Bronchial epithelial cell (primary cell): ENCODE measurements around the gene JOSD2. TPM values are rescaled to one million over a fixed set of nuclear protein-coding genes. Genes with fewer than 3 reads are reported as not detected.

Experiments used
- DNase-seq: peaks from one replicate; pipeline ENCODE4 v3.0.0-alpha.2; 2010; ENCODE audit warnings: low read depth
- FAIRE-seq: peaks from 2 replicates; lab custom pipeline; 2011; peaks lifted over from hg19 to GRCh38; lab: Jason Lieb, UNC
- H3K27me3 ChIP-seq: 2 replicates; pipeline ENCODE4 v1.5.1; 2011; ENCODE audit warnings: low read length; ENCODE audit not compliant: control insufficient read depth, insufficient read depth
- H3K36me3 ChIP-seq: 2 replicates; pipeline ENCODE4 v1.5.1; 2011; ENCODE audit warnings: low read length; ENCODE audit not compliant: control insufficient read depth, insufficient read depth
- H3K4me3 ChIP-seq: 2 replicates; pipeline ENCODE4 v1.5.1; 2011; ENCODE audit warnings: mild to moderate bottlenecking, low read depth, low read length, control low read depth
- total RNA-seq: library from RNA; depleted of rRNA; stranded (reverse); fragments of >200 nt; gene quantifications from 2 replicates; pipeline ENCODE4 v1.2.1, GENCODE V29; 2014
- TF ChIP-seq, protein P1 (sequence below): IDR thresholded peaks from 2 replicates; pipeline ENCODE4 v1.5.1; 2011; ENCODE audit warnings: mild to moderate bottlenecking, moderate library complexity, low read length, control low read depth, inconsistent platforms; ENCODE audit not compliant: insufficient read depth, severe bottlenecking

The JOSD2 gene
- total RNA-seq, 1 donor from 2014 or later: 10.5 TPM

DNA sequence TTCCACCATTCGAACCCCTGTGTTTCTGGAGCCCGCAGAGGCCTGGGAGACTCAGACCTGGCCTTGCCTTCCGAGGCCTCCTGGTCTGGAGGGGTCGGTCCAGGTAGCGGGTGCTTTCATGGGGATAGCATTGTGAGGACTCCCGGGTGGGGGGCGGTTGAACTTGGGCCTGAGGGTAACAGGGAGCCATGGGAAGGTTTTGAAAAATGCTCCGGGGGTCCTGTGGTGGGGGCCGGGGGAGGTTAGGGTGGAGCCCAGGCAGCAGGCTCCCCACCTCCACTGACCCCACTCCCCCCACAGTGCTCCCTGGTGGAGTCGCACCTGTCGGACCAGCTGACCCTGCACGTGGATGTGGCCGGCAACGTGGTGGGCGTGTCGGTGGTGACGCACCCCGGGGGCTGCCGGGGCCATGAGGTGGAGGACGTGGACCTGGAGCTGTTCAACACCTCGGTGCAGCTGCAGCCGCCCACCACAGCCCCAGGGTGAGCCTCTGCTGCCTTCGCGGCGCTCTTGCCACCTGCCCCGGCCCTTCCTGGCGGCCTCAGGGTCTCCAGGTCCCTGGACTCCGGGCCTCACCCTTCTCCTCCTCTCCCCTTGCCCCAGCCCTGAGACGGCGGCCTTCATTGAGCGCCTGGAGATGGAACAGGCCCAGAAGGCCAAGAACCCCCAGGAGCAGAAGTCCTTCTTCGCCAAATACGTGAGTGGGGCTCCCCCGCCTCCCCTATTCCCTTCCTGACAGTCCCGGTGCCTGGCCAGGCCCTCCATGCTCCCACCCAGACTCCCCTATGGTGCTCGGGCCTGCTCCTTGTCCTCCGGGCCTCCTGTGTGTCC, 30.5 kb downstream of the JOSD2 start:
- no peak for DNase-seq
- FAIRE-seq: no peak
- Histone ChIP-seq H3K4me3 (no peak overlapping the region), H3K36me3 (peaks cover 22% of the 10 kb centered on the region), H3K27me3 (no peaks in the 10 kb centered on the region)
- TF ChIP-seq, protein P1, sequence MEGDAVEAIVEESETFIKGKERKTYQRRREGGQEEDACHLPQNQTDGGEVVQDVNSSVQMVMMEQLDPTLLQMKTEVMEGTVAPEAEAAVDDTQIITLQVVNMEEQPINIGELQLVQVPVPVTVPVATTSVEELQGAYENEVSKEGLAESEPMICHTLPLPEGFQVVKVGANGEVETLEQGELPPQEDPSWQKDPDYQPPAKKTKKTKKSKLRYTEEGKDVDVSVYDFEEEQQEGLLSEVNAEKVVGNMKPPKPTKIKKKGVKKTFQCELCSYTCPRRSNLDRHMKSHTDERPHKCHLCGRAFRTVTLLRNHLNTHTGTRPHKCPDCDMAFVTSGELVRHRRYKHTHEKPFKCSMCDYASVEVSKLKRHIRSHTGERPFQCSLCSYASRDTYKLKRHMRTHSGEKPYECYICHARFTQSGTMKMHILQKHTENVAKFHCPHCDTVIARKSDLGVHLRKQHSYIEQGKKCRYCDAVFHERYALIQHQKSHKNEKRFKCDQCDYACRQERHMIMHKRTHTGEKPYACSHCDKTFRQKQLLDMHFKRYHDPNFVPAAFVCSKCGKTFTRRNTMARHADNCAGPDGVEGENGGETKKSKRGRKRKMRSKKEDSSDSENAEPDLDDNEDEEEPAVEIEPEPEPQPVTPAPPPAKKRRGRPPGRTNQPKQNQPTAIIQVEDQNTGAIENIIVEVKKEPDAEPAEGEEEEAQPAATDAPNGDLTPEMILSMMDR: no peak

DNA sequence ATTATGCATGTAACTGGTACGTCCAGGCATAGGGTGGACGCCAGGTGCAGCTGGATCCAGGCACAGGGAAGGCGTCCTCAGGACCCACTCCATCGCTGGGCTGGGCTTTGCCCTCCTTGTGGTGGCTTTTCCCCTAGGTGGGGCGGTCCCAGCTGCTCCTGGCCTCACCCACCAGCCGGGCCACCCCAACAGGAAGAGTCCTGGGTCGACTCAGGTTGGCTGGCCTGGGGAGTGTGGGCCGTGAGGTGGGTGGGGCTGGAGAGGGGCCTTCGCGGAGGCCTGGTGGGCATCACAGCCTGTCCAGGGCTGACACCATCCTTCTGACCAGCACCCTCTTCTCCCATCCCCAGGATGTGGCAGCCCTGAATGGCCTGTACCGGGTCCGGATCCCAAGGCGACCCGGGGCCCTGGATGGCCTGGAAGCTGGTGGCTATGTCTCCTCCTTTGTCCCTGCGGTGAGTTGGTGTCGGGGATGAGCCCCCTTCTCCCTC, 31.2 kb downstream of the JOSD2 start:
- H3K27me3 ChIP-seq: no peaks in the 10 kb centered on the region
- FAIRE-seq: no peak
- TF ChIP-seq, protein P1: no peak
- H3K36me3 ChIP-seq: peaks cover 22% of the 10 kb centered on the region
- no peak overlapping the region for H3K4me3 ChIP-seq
- DNase-seq: no peak

DNA sequence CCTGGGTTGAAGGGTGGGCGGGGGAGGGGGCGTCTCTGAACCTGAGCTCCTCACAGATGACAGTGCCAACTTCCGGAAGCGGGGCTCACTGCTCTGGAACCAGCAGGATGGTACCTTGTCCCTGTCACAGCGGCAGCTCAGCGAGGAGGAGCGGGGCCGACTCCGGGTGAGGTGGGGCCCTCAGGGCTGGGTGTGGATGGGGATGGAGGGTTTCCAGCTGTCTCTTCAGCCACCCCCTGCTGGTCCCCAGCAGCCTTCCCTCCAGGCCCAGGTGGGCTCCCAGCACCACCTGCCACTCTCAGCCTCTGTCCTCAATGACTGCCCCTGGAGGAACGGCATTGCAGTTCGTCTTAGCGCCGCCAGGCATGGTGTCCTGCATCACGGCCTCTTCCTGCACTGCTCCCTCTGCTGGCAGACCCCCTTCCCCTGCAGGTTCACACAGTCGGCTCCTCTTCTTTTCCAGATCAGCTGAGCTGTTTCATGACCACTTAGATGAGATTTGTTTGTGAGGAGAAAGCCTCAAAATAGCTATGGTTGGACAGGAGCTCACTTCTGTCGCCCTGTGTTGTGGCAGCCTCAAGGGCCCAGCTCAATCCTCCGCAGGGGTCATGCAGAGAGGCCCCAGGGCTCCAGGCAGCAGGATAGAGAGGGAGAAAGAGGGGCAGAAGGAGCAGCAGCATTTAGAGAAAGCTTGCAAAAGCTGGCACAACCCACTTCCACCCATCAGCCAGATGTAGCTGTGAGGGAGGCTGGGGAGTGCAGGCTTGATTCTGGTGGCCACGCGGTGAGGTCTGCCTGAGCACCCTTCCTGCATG, 31.9 kb downstream of the JOSD2 start:
- no peaks in the 10 kb centered on the region for H3K27me3 ChIP-seq
- H3K36me3 ChIP-seq: peaks cover 22% of the 10 kb centered on the region
- H3K4me3 ChIP-seq: no peak overlapping the region
- TF ChIP-seq, protein P1: peak; percentile 52
- DNase-seq: no peak
- no peak for FAIRE-seq

- FAIRE-seq: no peak
- Histone ChIP-seq H3K36me3 (peaks cover 22% of the 10 kb centered on the region), H3K4me3 (no peak overlapping the region), H3K27me3 (no peaks in the 10 kb centered on the region)
- DNase-seq: no peak
- TF ChIP-seq, protein P1: no peak
These were observed 33.1 kb downstream of the JOSD2 start for GRCh38 chr19:50477751-50478515.

- FAIRE-seq: no peak
- H3K27me3 ChIP-seq: no peaks in the 10 kb centered on the region
- TF ChIP-seq, protein P1: no peak
- DNase-seq: no peak
- peaks cover 22% of the 10 kb centered on the region for H3K36me3 ChIP-seq
- peak overlapping the region; percentile 93 for H3K4me3 ChIP-seq
These were observed 34.1 kb downstream of the JOSD2 start for GRCh38 chr19:50476907-50477238.
